Frontal cortex (tissue), 4 donors: Measurements from ENCODE around the gene PIK3R2. TPM values are rescaled to one million over a fixed set of nuclear protein-coding genes. Genes with fewer than 3 reads are reported as not detected.
"Not testable (repeated sequence)": the region's sequence is repeated elsewhere in the genome, so short reads cannot be mapped to it uniquely, and the experiment has no call there.

ENCODE experiments used
- DNase-seq, 2 donors: peaks; one replicate each; pipeline ENCODE4 v3.0.0; 2012; ENCODE audit warnings: low spot score in 2 of 2
- FAIRE-seq: peaks from 2 replicates; lab custom pipeline; 2012; peaks lifted over from hg19 to GRCh38; lab: Jason Lieb, UNC
- total RNA-seq: library from RNA; depleted of rRNA; stranded (reverse); fragments of >200 nt; gene quantifications from one replicate; pipeline ENCODE4 v1.2.3, GENCODE V29; 2014
- donor health status: control.
- donor health status: control.
- donor health status: control.

Gene PIK3R2
- total RNA-seq, 1 donor from 2014 or later, result 24.9 TPM

GRCh38 chr19:18194554-18195238 is 41.7 kb downstream of the PIK3R2 start:
- FAIRE-seq (no peak), DNase-seq (no peak)

DNA sequence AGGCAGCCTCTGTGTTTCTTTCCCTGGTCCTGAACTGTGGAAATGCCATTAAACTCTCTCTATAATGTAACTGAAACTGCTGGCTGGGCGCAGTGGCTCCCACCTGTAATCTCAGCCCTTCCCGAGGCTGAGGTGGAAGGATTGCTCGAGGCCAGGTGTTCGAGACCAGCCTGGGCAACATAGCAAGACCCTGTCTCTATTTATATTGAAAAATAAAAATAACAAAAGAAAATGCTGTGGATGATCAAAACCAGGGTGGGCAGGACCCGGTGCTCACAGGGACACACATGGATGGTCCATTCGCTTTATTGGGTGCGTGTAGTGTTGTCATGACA is 43.5 kb downstream of the PIK3R2 start:
- no peak for FAIRE-seq
- DNase-seq, result no peak

- DNase-seq (no peak), FAIRE-seq (no peak)
Observed at GRCh38 chr19:18197306-18197705, 44.3 kb downstream of the PIK3R2 start.

GRCh38 chr19:18197941-18198340 is 45.0 kb downstream of the PIK3R2 start:
- FAIRE-seq, result no peak

GRCh38 chr19:18198374-18198773 is 45.4 kb downstream of the PIK3R2 start:
- DNase-seq (no peak), FAIRE-seq (no peak)

More at GRCh38 chr19:18197941-18198340, 45.0 kb downstream of the PIK3R2 start:
- DNase-seq, result no peak

GRCh38 chr19:18202397-18202777 is 49.4 kb downstream of the PIK3R2 start:
- FAIRE-seq (no peak), DNase-seq (no peak)

GRCh38 chr19:18202778-18203407 is 49.9 kb downstream of the PIK3R2 start:
- DNase-seq, result peak in 1 of 2 donors; percentile 40
- FAIRE-seq, result no peak

- FAIRE-seq (no peak), DNase-seq (peak in 1 of 2 donors; percentile 52)
Observed at GRCh38 chr19:18203408-18203862, 50.5 kb downstream of the PIK3R2 start.

GRCh38 chr19:18203863-18204393 is 51.0 kb downstream of the PIK3R2 start, which contains the start of gene RAB3A:
TSS of gene RAB3A (minus strand) at chr19:18204042. CDS start at chr19:18202740, 1,302 bp downstream.
- peak; percentile 98 for DNase-seq
- FAIRE-seq, result peak; percentile 98

- DNase-seq (no peak), FAIRE-seq (no peak)
Observed at GRCh38 chr19:18204394-18205199, 51.6 kb downstream of the PIK3R2 start.

GRCh38 chr19:18205200-18205892 is 52.4 kb downstream of the PIK3R2 start:
- DNase-seq (peak; percentile 75 to 76), FAIRE-seq (no peak)

- FAIRE-seq, result no peak
- peak in 1 of 2 donors; percentile 6 for DNase-seq
Observed at GRCh38 chr19:18206018-18206417, 53.1 kb downstream of the PIK3R2 start.

DNA sequence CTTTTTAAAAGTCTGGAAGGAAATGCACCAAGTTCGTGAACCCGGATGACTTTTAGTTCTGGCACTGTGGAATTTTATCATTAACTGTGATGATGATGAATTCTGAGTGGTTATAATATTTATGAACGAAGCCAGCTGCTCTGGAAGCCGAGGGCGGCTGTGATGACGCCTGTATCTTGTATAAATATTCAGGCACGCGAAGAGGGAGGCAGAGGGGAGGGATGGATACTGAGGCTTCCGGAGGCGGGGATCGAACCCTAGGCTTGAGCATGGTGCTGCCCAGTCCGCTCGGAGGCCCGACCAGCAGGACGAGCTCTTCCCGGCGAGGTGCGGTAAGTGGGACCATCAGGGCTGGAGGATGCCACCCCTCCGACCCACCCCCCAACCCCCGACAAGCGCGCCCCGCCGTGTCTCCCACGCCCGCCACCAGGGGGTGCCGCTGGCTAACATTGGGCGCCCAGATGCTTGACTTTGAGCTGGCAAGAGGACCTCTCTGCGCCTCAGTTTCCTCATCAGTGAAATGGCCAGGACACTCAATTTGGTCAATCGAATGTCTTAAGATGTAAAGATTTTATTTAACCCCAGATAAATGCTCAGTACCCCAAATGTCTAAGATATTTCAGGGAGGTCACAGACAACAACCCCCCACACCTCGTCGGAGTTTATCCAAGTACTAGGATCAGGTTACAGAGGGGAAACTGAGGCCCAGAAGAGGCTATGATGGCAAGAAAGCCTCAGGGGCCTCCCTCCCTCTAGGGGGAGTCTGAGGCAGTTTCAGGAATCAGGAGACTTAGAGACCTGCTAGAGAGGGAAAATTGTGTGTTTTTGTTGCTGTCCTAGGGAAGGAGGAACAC is 55.4 kb downstream of the PIK3R2 start:
- no peak for DNase-seq
- FAIRE-seq, result no peak

DNA sequence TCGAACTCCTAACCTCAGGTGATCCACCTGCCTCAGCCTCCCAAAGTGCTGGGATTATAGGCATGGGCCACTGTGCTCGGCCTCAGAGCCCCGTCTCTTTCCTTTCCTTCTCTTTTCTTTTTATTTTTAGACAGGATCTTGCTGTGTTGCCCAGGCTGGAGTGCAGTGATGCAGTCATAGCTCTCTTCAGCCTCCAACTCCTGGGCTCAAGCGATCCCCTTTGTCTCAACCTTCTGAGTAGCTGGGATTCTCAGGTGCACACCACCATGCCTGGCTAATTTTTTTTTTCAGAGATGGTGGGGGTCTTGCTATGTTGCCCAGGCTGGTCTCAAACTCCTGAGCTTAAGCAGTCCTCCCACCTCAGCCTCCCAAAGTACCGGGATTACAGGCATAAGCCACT is 56.9 kb downstream of the PIK3R2 start:
- not testable (repeated sequence) for DNase-seq, FAIRE-seq

DNA sequence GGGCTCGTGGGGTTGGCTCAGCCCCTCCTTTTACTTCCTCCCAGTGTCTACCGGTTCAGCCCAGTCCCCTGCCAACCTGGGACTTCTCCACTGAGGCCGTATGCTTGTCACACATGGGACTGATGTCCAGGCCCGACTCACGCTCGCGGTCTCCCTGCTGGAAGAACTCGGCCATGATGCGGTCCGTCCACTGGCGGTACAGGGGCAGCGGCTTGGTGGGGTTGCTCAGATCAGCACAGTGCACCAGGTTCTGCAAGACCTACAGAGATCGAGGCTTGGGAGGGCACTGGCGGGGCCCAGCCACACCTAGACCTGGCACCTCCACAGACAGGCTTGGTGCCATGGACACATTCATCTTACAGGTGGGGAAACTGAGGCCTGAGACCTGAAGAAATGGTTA is 58.7 kb downstream of the PIK3R2 start:
- FAIRE-seq (no peak), DNase-seq (no peak)

DNA sequence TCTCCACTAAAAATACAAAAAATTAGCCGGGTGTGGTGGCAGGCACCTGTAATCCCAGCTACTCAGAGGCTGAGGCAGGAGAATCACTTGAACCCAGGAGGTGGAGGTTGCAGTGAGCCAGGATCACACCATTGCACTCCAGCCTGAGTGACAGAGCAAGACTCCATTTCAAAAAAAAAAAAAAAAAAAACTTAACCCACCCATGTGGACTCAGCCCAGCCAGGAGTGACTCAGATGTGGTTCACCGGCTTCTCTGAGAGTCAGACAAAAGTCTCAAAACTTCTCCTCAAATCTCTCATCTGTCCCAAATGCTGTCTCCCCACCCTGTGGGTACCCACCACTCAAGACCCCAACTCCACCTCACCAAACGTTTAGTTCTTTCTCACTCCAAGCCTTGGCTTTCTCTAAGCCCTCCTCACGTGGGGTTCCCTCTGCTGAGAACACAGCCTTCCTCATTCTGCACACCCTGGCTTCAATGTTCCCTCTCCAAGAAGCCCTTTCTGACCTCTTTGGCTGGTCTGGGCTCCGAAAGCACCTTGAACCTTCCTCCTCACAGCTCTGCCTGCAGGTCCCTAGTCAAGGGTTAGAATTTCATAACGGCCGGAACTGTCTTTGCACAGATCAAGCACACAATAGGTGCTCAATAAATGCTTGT is 61.9 kb downstream of the PIK3R2 start:
- DNase-seq, result no peak
- FAIRE-seq, result no peak

GRCh38 chr19:18216789-18217188 is 63.8 kb downstream of the PIK3R2 start:
- no peak for FAIRE-seq

DNA sequence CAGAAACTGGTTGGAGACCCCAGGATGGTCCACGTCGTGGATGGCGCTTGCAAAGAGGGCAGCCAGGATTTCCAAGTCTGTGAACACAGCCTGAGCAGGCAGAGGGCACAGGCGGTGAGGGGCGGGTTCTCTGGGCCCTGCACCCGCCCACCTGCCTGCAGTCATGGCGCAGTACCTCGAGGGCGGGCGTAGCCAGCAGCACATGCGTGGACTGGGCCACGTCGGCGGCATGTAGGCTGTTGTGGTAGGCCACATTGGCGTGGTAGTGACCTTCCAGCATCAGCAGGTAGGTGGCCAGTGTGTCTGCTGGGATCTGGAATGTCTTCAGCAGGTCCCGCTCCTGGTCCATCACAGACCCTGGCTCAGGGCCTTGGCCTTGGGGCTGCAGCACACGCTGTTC is 65.2 kb downstream of the PIK3R2 start:
- FAIRE-seq (no peak), DNase-seq (no peak)

More at GRCh38 chr19:18216789-18217188, 63.8 kb downstream of the PIK3R2 start:
- no peak for DNase-seq
